A673 (cell line): ENCODE results near the gene CARD11.

Experiments
- CTCF ChIP-seq: fragments of 300-800, 200-600 bp; sonication (generic); conservative IDR thresholded peaks from 2 replicates; pipeline ENCODE4 v1.5.1; 2017; ENCODE audit warnings: low read depth, mild to moderate bottlenecking, antibody characterized with exemption, low read length, moderate library complexity, mixed read lengths
- EZH2 ChIP-seq: fragments of 200-600 bp; sonication (generic); IDR thresholded peaks from 2 replicates; pipeline ENCODE4 v1.6.1; 2017; ENCODE audit warnings: borderline replicate concordance, low read depth, mild to moderate bottlenecking, mixed read lengths, antibody characterized with exemption, low read length; ENCODE audit not compliant: poor library complexity, severe bottlenecking

GRCh38 chr7:2892549-2892948 is 151.1 kb downstream of the CARD11 start:
- TF ChIP-seq CTCF (no peak), EZH2 (no peak)
